B cell (primary cell): Measurements from ENCODE around the gene IL1RAPL1. TPM values are rescaled to one million over a fixed set of nuclear protein-coding genes. Genes with fewer than 3 reads are reported as not detected.

Experiments
- ATAC-seq: fragments of 200-7000 bp; cut with Tn5 transposase; one replicate; pipeline ENCODE4 v1.10.0; 2021; ENCODE audit warnings: low read depth, mild to moderate bottlenecking, moderate number of reproducible peaks, moderate library complexity
- CTCF ChIA-PET: fragments of 350-600 bp; sonication (Branson Sonifier 250); formaldehyde crosslinking; loops from one replicate; lab custom pipeline; 2021; ENCODE audit warnings: antibody characterized with exemption, inconsistent platforms; lab: Charles Lee
- POLR2A ChIA-PET: fragments of 350-600 bp; sonication (Branson Sonifier 250); formaldehyde crosslinking; loops from one replicate; lab custom pipeline; 2021; ENCODE audit warnings: antibody characterized with exemption; lab: Charles Lee
- DNase-seq: peaks from one replicate; pipeline ENCODE4 v3.0.0; 2013
- H2AFZ ChIP-seq: 2 replicates; pipeline ENCODE4 v1.6.1; 2012; ENCODE audit warnings: mild to moderate bottlenecking, low read depth, low read length; ENCODE audit not compliant: insufficient read depth, poor library complexity, severe bottlenecking
- H3K27ac ChIP-seq, 2 donors: 1 replicate in 1 of 2; 2 replicates in 1 of 2; pipeline ENCODE4 v1.5.1; 2012 to 2013; ENCODE audit warnings: low read length in 2 of 2, mild to moderate bottlenecking in 2 of 2, moderate library complexity in 1 of 2
- H3K27me3 ChIP-seq, 4 experiments: fragments of 200-600 bp in 1 of 4; sonication (generic) in 1 of 4; replicated peaks in 1 of 4; 1 replicate in 2 of 4; 2 replicates in 2 of 4; pipeline versions ENCODE4 v1.6.1 to v1.7.0; 2013 to 2016; ENCODE audit warnings: low read length in 3 of 4, mild to moderate bottlenecking in 2 of 4, mixed read lengths in 1 of 4, moderate library complexity in 1 of 4; ENCODE audit not compliant: insufficient read depth in 4 of 4, control insufficient read depth in 3 of 4; ENCODE audit errors: control extremely low read depth in 1 of 4
- H3K36me3 ChIP-seq, 2 experiments: replicated peaks in 1 of 2; 1 replicate in 1 of 2; 2 replicates in 1 of 2; pipeline versions ENCODE4 v1.6.1 to v1.7.1; 2013; ENCODE audit warnings: low read length in 1 of 2; ENCODE audit not compliant: insufficient read depth in 2 of 2, control insufficient read depth in 1 of 2; ENCODE audit errors: control extremely low read depth in 1 of 2, extremely low read depth in 1 of 2
- H3K4me1 ChIP-seq, 2 donors: fragments of 200-600 bp in 1 of 2; sonication (generic) in 1 of 2; 1 replicate in 1 of 2; 2 replicates in 1 of 2; pipeline versions ENCODE4 v1.5.1 to v1.6.1; 2013 to 2017; ENCODE audit warnings: low read length in 2 of 2; ENCODE audit not compliant: control insufficient read depth in 2 of 2, insufficient read depth in 2 of 2
- H3K4me2 ChIP-seq: replicated peaks from 2 replicates; pipeline ENCODE3; 2012; ENCODE audit warnings: mild to moderate bottlenecking, low read depth, low read length; ENCODE audit not compliant: poor library complexity, severe bottlenecking
- H3K4me3 ChIP-seq, 5 experiments: fragments of 200-600 bp in 1 of 5; sonication (generic) in 1 of 5; 1 replicate in 3 of 5; 2 replicates in 2 of 5; pipeline versions ENCODE4 v1.5.1 to v1.7.0; 2011 to 2016; ENCODE audit warnings: low read length in 4 of 5, mild to moderate bottlenecking in 4 of 5, low read depth in 2 of 5, control low read depth in 1 of 5, moderate library complexity in 1 of 5; ENCODE audit not compliant: insufficient read depth in 1 of 5; ENCODE audit errors: control extremely low read depth in 1 of 5, extremely low read depth in 1 of 5
- H3K79me2 ChIP-seq: fragments of 200-600 bp; sonication (generic); one replicate; pipeline ENCODE4 v1.6.0; 2016; ENCODE audit warnings: low read length; ENCODE audit not compliant: control insufficient read depth, insufficient read depth
- H3K9ac ChIP-seq: fragments of 200-600 bp; sonication (generic); 2 replicates; pipeline ENCODE4 v1.6.1; 2017; ENCODE audit warnings: mild to moderate bottlenecking, low read length, moderate library complexity
- H3K9me3 ChIP-seq, 3 donors: one replicate each; pipeline versions ENCODE4 v1.6.1 to v1.7.1; 2013; ENCODE audit warnings: low read length in 2 of 3; ENCODE audit not compliant: control insufficient read depth in 2 of 3, insufficient read depth in 1 of 3; ENCODE audit errors: control extremely low read depth in 1 of 3
- H4K20me1 ChIP-seq: 2 replicates; pipeline ENCODE4 v1.6.0; 2012; ENCODE audit warnings: mild to moderate bottlenecking, low read length; ENCODE audit not compliant: insufficient read depth, control insufficient read depth, poor library complexity, severe bottlenecking
- H3K27ac Mint-ChIP-seq: one replicate; pipeline ENCODE4 v1.8.0; 2021; ENCODE audit warnings: mixed read lengths
- H3K27me3 Mint-ChIP-seq: one replicate; pipeline ENCODE4 v1.8.0; 2021; ENCODE audit warnings: mixed read lengths
- H3K4me1 Mint-ChIP-seq: one replicate; pipeline ENCODE4 v1.8.0; 2021; ENCODE audit warnings: mixed read lengths
- H3K4me3 Mint-ChIP-seq: one replicate; pipeline ENCODE4 v1.8.0; 2021; ENCODE audit warnings: mixed read lengths
- H3K9me3 Mint-ChIP-seq: one replicate; pipeline ENCODE4 v1.8.0; 2022; ENCODE audit warnings: mixed read lengths; ENCODE audit not compliant: insufficient read depth
- EZH2 ChIP-seq: IDR thresholded peaks from 2 replicates; pipeline ENCODE4 v1.6.1; 2012; ENCODE audit warnings: borderline replicate concordance, low read depth, mild to moderate bottlenecking, moderate library complexity, low read length; ENCODE audit not compliant: insufficient read depth, poor library complexity, severe bottlenecking
- WGBS: methylation state at CpG from one replicate; pipeline ENCODE4 v1.1.5; 2013; ENCODE audit warnings: missing lambda C conversion rate; ENCODE audit not compliant: insufficient coverage; 5-methylcytosine and 5-hydroxymethylcytosine counted together
- intact Hi-C: fragments of 100-400 bp; cut with micrococcal nuclease; formaldehyde crosslinking; loops from one replicate; pipeline ENCODE4 v1.10.0; 2022
- polyA plus RNA-seq: library from polyadenylated mRNA; depleted of rRNA; stranded (reverse); fragments of >200 nt; gene quantifications from 2 replicates; pipeline ENCODE4 v1.2.3, GENCODE V29; 2012
- total RNA-seq, 2 donors: library from RNA; stranded (reverse); fragments of 120-200 nt in 1 of 2; gene quantifications; 1 replicate in 1 of 2; 2 replicates in 1 of 2; pipeline versions ENCODE4 v1.2.3 to v1.2.4, GENCODE V29; 2013 to 2022
- TF ChIP-seq, protein P1 (sequence below): fragments of 200-600 bp; IDR thresholded peaks from one replicate; pipeline ENCODE4 v1.8.0; 2022; ENCODE audit warnings: antibody characterized with exemption, mild to moderate bottlenecking

The IL1RAPL1 gene
- total and polyA plus RNA-seq, 2 donors (not counting 1 experiment from before 2014, with no cell fraction given), result not detected

- Histone ChIP-seq H4K20me1 (no peaks in the 10 kb centered on the region), H3K27me3 (no peaks in the 10 kb centered on the region), H3K79me2 (no peaks in the 10 kb centered on the region), H3K9ac (no peak overlapping the region), H3K36me3 (no peaks in the 10 kb centered on the region), H2AFZ (no peak overlapping the region), H3K4me3 (no peak overlapping the region), H3K27ac (no peak overlapping the region), H3K4me2 (no peak overlapping the region), H3K9me3 (no peaks in the 10 kb centered on the region), H3K4me1 (no peaks in the 10 kb centered on the region)
- Mint-ChIP-seq H3K27ac (no peak overlapping the region), H3K4me1 (no peaks in the 10 kb centered on the region), H3K27me3 (no peaks in the 10 kb centered on the region), H3K9me3 (no peaks in the 10 kb centered on the region), H3K4me3 (no peak overlapping the region)
- intact Hi-C loops, result no loop called here
- CTCF ChIA-PET, result no interaction called here
- ATAC-seq (no peak), DNase-seq (no peak)
- no CpG with 5 or more reads among the region's 1 CpG for WGBS
- no peak for TF ChIP-seq EZH2
- TF ChIP-seq, protein P1, sequence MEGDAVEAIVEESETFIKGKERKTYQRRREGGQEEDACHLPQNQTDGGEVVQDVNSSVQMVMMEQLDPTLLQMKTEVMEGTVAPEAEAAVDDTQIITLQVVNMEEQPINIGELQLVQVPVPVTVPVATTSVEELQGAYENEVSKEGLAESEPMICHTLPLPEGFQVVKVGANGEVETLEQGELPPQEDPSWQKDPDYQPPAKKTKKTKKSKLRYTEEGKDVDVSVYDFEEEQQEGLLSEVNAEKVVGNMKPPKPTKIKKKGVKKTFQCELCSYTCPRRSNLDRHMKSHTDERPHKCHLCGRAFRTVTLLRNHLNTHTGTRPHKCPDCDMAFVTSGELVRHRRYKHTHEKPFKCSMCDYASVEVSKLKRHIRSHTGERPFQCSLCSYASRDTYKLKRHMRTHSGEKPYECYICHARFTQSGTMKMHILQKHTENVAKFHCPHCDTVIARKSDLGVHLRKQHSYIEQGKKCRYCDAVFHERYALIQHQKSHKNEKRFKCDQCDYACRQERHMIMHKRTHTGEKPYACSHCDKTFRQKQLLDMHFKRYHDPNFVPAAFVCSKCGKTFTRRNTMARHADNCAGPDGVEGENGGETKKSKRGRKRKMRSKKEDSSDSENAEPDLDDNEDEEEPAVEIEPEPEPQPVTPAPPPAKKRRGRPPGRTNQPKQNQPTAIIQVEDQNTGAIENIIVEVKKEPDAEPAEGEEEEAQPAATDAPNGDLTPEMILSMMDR, result no peak
- POLR2A ChIA-PET, result no interaction called here
Observed at GRCh38 chrX:28552322-28552721, 34.9 kb upstream of the IL1RAPL1 start.

GRCh38 chrX:28552882-28553829, 34.1 kb upstream of the IL1RAPL1 start:
- DNase-seq (no peak), ATAC-seq (no peak)
- no peak for TF ChIP-seq EZH2
- TF ChIP-seq, protein P1, result no peak
- Mint-ChIP-seq H3K4me3 (no peak overlapping the region), H3K27ac (no peak overlapping the region), H3K27me3 (no peaks in the 10 kb centered on the region), H3K4me1 (no peaks in the 10 kb centered on the region), H3K9me3 (no peaks in the 10 kb centered on the region)
- Histone ChIP-seq H3K9me3 (peaks cover 0 to 6% (median 0%) of the 10 kb centered on the region in 3 donors), H3K27ac (no peak overlapping the region), H3K4me2 (no peak overlapping the region), H3K27me3 (no peaks in the 10 kb centered on the region), H2AFZ (no peak overlapping the region), H3K79me2 (no peaks in the 10 kb centered on the region), H3K9ac (no peak overlapping the region), H3K4me3 (no peak overlapping the region), H4K20me1 (no peaks in the 10 kb centered on the region), H3K4me1 (no peaks in the 10 kb centered on the region), H3K36me3 (no peaks in the 10 kb centered on the region)
- no CpG with 5 or more reads among the region's 1 CpG for WGBS
- ChIA-PET POLR2A (no interaction called here), CTCF (no interaction called here)
- intact Hi-C loops, result no loop called here
